CD4-positive, alpha-beta T cell treated with Interleukin-6 at 100 ng/mL for 8 hours (primary cell): ENCODE data around the gene CYP4Z1.
"Not testable (repeated sequence)": the region's sequence is repeated elsewhere in the genome, so short reads cannot be mapped to it uniquely, and the experiment has no call there.

Source experiments
- DNase-seq: peaks from one replicate; pipeline ENCODE4 v3.0.0-alpha.2; 2020; ENCODE audit warnings: mixed read lengths, low spot score

Gene CYP4Z1

GRCh38 chr1:47128221-47128620 is 61.2 kb downstream of the CYP4Z1 start:
- no peak for DNase-seq

DNA sequence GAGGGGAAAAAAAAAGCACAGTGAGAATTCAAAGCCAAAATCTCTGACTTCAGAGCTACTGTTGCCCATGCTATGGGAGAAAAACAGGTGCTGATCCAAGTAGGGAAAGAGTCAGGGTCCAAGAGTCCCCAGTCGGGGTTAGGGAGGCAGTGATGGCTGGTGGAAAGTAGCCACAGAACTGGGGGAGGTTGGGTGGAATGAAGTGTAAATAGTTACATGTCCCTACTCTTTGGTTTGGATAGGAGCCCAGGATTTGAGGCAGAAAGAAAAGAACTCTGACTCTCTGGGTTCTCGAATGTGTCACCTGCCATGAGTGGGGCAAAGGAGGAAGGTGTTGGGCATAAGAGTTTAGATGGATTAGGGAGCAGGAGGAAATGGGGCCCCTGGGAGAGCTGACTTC is 61.8 kb downstream of the CYP4Z1 start:
- DNase-seq: not testable (repeated sequence)

GRCh38 chr1:47129489-47130230 is 62.6 kb downstream of the CYP4Z1 start:
- DNase-seq: not testable (repeated sequence)

- DNase-seq: not testable (repeated sequence)
Observed at GRCh38 chr1:47132665-47133064, 65.6 kb downstream of the CYP4Z1 start.

- no peak for DNase-seq
Observed at GRCh38 chr1:47137198-47137597, 70.2 kb downstream of the CYP4Z1 start, which contains the start of gene CYP4A22. TSS of gene CYP4A22 (plus strand) at chr1:47137441. CDS start at chr1:47137486, 45 bp downstream.

- no peak for DNase-seq
Observed at GRCh38 chr1:47137925-47138615, 71.0 kb downstream of the CYP4Z1 start.

GRCh38 chr1:47140358-47140757 is 73.3 kb downstream of the CYP4Z1 start:
- DNase-seq: not testable (repeated sequence)

- DNase-seq: not testable (repeated sequence)
Observed at GRCh38 chr1:47143654-47144053, 76.6 kb downstream of the CYP4Z1 start.

- not testable (repeated sequence) for DNase-seq
Observed at GRCh38 chr1:47146495-47146894, 79.5 kb downstream of the CYP4Z1 start.

DNA sequence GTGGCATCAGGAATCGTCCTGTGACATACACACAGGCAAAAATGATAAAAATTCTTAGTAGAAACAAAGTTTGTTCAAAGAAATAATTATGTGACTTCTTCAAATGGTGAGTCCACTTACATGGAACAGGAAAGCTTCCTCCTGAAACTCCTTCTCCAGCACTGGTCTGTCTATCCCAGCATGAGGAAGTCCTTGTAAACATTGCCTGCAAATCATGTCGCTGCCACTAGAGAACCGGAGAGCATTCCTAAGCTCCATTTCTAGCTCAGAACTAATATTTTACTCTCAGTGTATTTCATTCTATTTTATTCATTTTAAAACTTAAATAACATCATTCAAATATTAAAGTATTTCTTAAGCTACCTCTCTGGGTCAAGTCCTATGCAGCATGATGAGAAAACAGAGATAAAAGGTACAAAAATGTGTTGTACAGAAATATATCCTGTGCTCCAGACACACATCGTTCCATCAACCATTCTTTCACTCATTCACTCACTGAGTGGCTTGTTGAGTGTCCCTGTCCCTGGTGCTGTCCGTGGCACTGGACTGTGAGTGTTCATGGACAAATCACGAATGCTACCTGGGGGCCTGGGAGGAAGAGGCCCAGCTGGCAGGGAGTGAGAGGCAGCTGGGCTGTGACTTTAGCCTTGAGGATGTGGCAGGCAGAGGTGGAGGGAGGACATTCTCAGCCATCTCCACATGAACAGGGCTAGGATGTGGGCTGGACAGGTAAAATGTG is 80.2 kb downstream of the CYP4Z1 start:
- DNase-seq: no peak

- not testable (repeated sequence) for DNase-seq
Observed at GRCh38 chr1:47149162-47149561, 82.1 kb downstream of the CYP4Z1 start.

- not testable (repeated sequence) for DNase-seq
Observed at GRCh38 chr1:47156457-47156856, 89.4 kb downstream of the CYP4Z1 start.

- not testable (repeated sequence) for DNase-seq
Observed at GRCh38 chr1:47157957-47158356, 90.9 kb downstream of the CYP4Z1 start.

GRCh38 chr1:47160716-47161115 is 93.7 kb downstream of the CYP4Z1 start:
- DNase-seq: no peak

DNA sequence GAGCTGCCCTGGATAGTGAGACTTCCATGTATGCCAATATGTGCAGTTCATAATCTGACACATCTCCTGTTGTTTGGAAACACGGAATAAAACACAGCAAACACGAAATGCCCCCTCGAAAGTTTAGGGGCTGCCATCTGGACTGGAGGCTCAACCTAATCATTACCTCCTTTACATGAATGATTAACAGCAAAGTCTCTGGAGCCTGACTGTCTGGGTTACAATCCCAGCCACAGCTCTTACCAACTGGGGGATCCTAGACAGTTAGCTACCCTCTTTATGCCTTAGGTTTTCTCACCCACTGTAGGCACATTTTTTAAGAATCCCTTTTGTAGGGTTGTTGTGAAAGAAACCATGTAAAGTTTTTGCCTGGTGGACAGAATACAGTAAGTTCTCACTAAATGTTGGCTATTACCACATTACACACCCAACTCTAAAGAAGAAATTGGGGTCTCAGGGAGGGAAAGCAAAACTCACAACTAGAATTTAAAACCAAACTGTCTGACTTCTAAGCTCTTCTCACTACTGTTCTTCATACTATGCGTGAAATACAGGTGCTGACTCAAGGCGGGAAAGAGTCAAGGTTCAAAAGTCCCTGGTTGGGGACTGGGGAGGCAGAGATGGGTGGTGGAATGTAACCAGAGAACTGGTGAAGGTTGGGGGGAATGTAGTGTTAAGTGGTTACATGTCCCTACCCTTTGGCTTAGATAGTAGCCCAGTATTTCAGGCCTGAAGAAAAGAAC is 94.4 kb downstream of the CYP4Z1 start:
- DNase-seq: no peak

- no peak for DNase-seq
Observed at GRCh38 chr1:47164552-47164951, 97.5 kb downstream of the CYP4Z1 start.
